ENCODE data around the gene LTF.

DNA sequence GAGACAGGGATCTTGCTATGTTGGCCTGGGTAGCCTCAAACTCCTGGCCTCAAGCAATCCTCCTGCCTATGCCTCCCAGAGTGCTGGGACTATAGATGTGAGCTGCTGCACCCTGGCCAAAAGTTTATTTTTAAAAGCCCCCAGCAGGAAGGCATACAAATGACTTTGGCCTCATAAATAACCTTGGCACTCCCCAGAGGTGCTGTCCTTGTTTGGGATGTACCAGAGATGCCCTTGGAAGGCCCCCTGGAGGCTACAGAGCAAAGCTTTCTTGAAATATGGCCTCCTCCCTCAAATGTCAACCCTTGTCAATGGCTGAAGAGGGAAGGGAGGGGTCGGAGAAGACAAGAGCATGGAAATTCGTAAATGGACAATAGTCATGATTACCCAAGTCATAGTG is 19.1 kb upstream of the LTF start:
- TF ChIP-seq FOXM1 (IDR thresholded peaks at IDR 0.05; ENCODE audit: borderline replicate concordance), result no peak
- TF ChIP-seq ARNT (IDR thresholded peaks at IDR 0.05), result no peak
- TF ChIP-seq BHLHE40 (IDR thresholded peaks at IDR 0.05; ENCODE audit: borderline replicate concordance), result no peak
- no peak for TF ChIP-seq ELF4 (IDR thresholded peaks at IDR 0.05)
- no peak for TF ChIP-seq SUZ12 (IDR thresholded peaks at IDR 0.05)
- TF ChIP-seq FOXK2 (IDR thresholded peaks at IDR 0.05), result no peak
- no peak for TF ChIP-seq CTBP1 (IDR thresholded peaks at IDR 0.05; ENCODE audit: borderline replicate concordance)
- no peak for TF ChIP-seq NFRKB (IDR thresholded peaks at IDR 0.05)
- TF ChIP-seq LEF1 (IDR thresholded peaks at IDR 0.05; ENCODE audit: borderline replicate concordance), result no peak
- TF ChIP-seq L3MBTL2 (conservative IDR thresholded peaks at IDR 0.05), result no peak
